Endothelial cell of umbilical vein (primary cell): ENCODE measurements around the gene AGK. TPM values are rescaled to one million over a fixed set of nuclear protein-coding genes. Genes with fewer than 3 reads are reported as not detected.
"Not testable (repeated sequence)": the region's sequence is repeated elsewhere in the genome, so short reads cannot be mapped to it uniquely, and the experiment has no call there.

Source experiments
- BruUV-seq: library from RNA; stranded (reverse); fragments of 400-500 nt; replicated peaks from 2 replicates; lab custom pipeline; 2021; lab: Mats Ljungman, UMichigan
- CTCF ChIA-PET: fragments of 300-600, 350-600 bp; sonication (Branson Sonifier 250); formaldehyde crosslinking; loops from one replicate; lab custom pipeline; 2021; ENCODE audit warnings: antibody characterized with exemption, inconsistent platforms; lab: Charles Lee
- POLR2A ChIA-PET: fragments of 300-600, 350-600 bp; sonication (Branson Sonifier 250); formaldehyde crosslinking; loops from one replicate; lab custom pipeline; 2021; ENCODE audit warnings: antibody characterized with exemption, inconsistent platforms; lab: Charles Lee
- DNase-seq: peaks from one replicate; pipeline ENCODE4 v3.0.0-alpha.2; 2011; ENCODE audit warnings: low read depth, low spot score
- FAIRE-seq: peaks from 2 replicates; lab custom pipeline; 2011; peaks lifted over from hg19 to GRCh38; lab: Jason Lieb, UNC
- H2AFZ ChIP-seq: 2 replicates; pipeline ENCODE4 v1.6.0; 2012; ENCODE audit warnings: low read depth, low read length, control low read depth, inconsistent platforms
- H3K27ac ChIP-seq: 2 replicates; pipeline ENCODE4 v1.5.1; 2011; ENCODE audit warnings: low read depth, mild to moderate bottlenecking, control low read depth, low read length, moderate library complexity; ENCODE audit not compliant: insufficient read depth
- H3K27me3 ChIP-seq, 2 experiments: 2 replicates each; pipeline versions ENCODE4 v1.6.0 to v1.6.1; 2011; ENCODE audit warnings: low read length in 2 of 2, mixed read lengths in 1 of 2; ENCODE audit not compliant: control insufficient read depth in 2 of 2, insufficient read depth in 2 of 2
- H3K36me3 ChIP-seq, 2 experiments: 2 replicates in 1 of 2; 3 replicates in 1 of 2; pipeline ENCODE4 v1.5.1; 2011; ENCODE audit warnings: low read length in 2 of 2, mild to moderate bottlenecking in 1 of 2, moderate library complexity in 1 of 2; ENCODE audit not compliant: control insufficient read depth in 2 of 2, insufficient read depth in 2 of 2; ENCODE audit errors: extremely low read depth in 1 of 2
- H3K4me1 ChIP-seq: 3 replicates; pipeline ENCODE4 v1.5.1; 2011; ENCODE audit warnings: mild to moderate bottlenecking, low read length; ENCODE audit not compliant: control insufficient read depth, insufficient read depth; ENCODE audit errors: extremely low read depth
- H3K4me2 ChIP-seq: 2 replicates; pipeline ENCODE4 v1.6.1; 2011; ENCODE audit warnings: low read length, control low read depth, mixed read lengths; ENCODE audit not compliant: insufficient read depth
- H3K4me3 ChIP-seq, 3 experiments: fragments of 200-600 bp in 1 of 3; sonication (generic), shearing (Covaris generic) in 1 of 3; replicated peaks in 1 of 3; 2 replicates each; pipeline ENCODE4 v1.5.1; 2011 to 2016; ENCODE audit warnings: control low read depth in 3 of 3, low read length in 3 of 3, mild to moderate bottlenecking in 2 of 3, inconsistent platforms in 1 of 3, low read depth in 1 of 3, moderate library complexity in 1 of 3; ENCODE audit not compliant: insufficient read depth in 1 of 3
- H3K79me2 ChIP-seq: 2 replicates; pipeline ENCODE4 v1.6.0; 2012; ENCODE audit warnings: low read length, inconsistent platforms; ENCODE audit not compliant: control insufficient read depth, insufficient read depth
- H3K9ac ChIP-seq: replicated peaks from 2 replicates; pipeline ENCODE3; 2011; ENCODE audit warnings: low read length, control low read depth; ENCODE audit not compliant: insufficient read depth; ENCODE audit errors: extremely low read depth
- H3K9me1 ChIP-seq: replicated peaks from 3 replicates; pipeline ENCODE4 v1.6.0; 2011; ENCODE audit warnings: mild to moderate bottlenecking, low read length; ENCODE audit not compliant: control insufficient read depth, insufficient read depth; ENCODE audit errors: extremely low read depth
- H3K9me3 ChIP-seq: replicated peaks from 2 replicates; pipeline ENCODE4 v1.5.1; 2012; ENCODE audit warnings: low read length, inconsistent platforms; ENCODE audit not compliant: control insufficient read depth, insufficient read depth
- H4K20me1 ChIP-seq: replicated peaks from 2 replicates; pipeline ENCODE3; 2011; ENCODE audit warnings: mild to moderate bottlenecking, low read length; ENCODE audit not compliant: control insufficient read depth, insufficient read depth; ENCODE audit errors: extremely low read depth
- EZH2 ChIP-seq: IDR thresholded peaks from 2 replicates; pipeline ENCODE4 v1.6.1; 2012; ENCODE audit warnings: borderline replicate concordance, low read depth, mild to moderate bottlenecking, moderate library complexity, low read length, inconsistent platforms; ENCODE audit not compliant: severe bottlenecking
- FOS ChIP-seq: IDR thresholded peaks from 2 replicates; pipeline ENCODE4 v1.6.1; 2011; ENCODE audit warnings: mild to moderate bottlenecking, low read length, moderate library complexity, borderline replicate concordance; ENCODE audit not compliant: insufficient read depth
- GATA2 ChIP-seq: IDR thresholded peaks from 2 replicates; pipeline ENCODE4 v1.7.0; 2011; ENCODE audit warnings: low read depth, mild to moderate bottlenecking, moderate library complexity, mixed read lengths, low read length; ENCODE audit not compliant: insufficient read length, insufficient read depth
- JUN ChIP-seq: IDR thresholded peaks from 2 replicates; pipeline ENCODE4 v1.6.1; 2011; ENCODE audit warnings: borderline replicate concordance, low read depth; ENCODE audit not compliant: insufficient read length, insufficient read depth
- MAX ChIP-seq: IDR thresholded peaks from 2 replicates; pipeline ENCODE4 v1.6.1; 2011; ENCODE audit not compliant: insufficient read depth, insufficient read length
- MYC ChIP-seq: IDR thresholded peaks from one replicate; pipeline ENCODE4 v1.6.1; 2011; ENCODE audit warnings: mild to moderate bottlenecking, low read depth, low read length
- POLR2A ChIP-seq: IDR thresholded peaks from 2 replicates; pipeline ENCODE4 v1.6.1; 2012; ENCODE audit warnings: low read depth, mild to moderate bottlenecking, control low read depth, low read length
- POLR2AphosphoS5 ChIP-seq: IDR thresholded peaks from 2 replicates; pipeline ENCODE4 v1.6.1; 2012; ENCODE audit warnings: low read depth, mild to moderate bottlenecking, control low read depth, low read length, moderate library complexity; ENCODE audit not compliant: insufficient read depth
- dilution Hi-C: fragments of 300-500 bp; cut with MboI; formaldehyde crosslinking; loops from one replicate; pipeline ENCODE4 v1.15.0; 2019; ENCODE audit warnings: low sequenced_read_pairs; ENCODE audit not compliant: extremely low pct_ligation_motif_present
- intact Hi-C: fragments of 100-400 bp; cut with micrococcal nuclease; formaldehyde crosslinking; loops from one replicate; pipeline ENCODE4 v1.10.0; 2022
- polyA plus RNA-seq, 4 experiments: library from polyadenylated mRNA; depleted of rRNA in 3 of 4; stranded (reverse) in 3 of 4; unstranded in 1 of 4; fragments of >200 nt; gene quantifications; 2 replicates each; pipeline versions ENCODE4 v1.2.1 to v1.2.3, GENCODE V29; 2011 to 2012; ENCODE audit warnings: missing spikeins in 1 of 4
- total RNA-seq: library from RNA; stranded (reverse); gene quantifications from 2 replicates; pipeline ENCODE4 v1.2.3, GENCODE V29; 2021
- TF ChIP-seq, protein P1 (sequence below), 2 donors: IDR thresholded peaks; 1 replicate in 1 of 2; 2 replicates in 1 of 2; pipeline ENCODE4 v1.5.1; 2011; ENCODE audit warnings: low read length in 2 of 2, mild to moderate bottlenecking in 2 of 2, moderate library complexity in 2 of 2, control low read depth in 1 of 2, inconsistent platforms in 1 of 2, low read depth in 1 of 2; ENCODE audit not compliant: insufficient read depth in 1 of 2; ENCODE audit errors: extremely low read depth in 1 of 2

AGK gene
- total and polyA plus RNA-seq, 2 donors (not counting 3 experiments of a cell fraction or from before 2014, with no cell fraction given), result 23.6 to 34.3 TPM

GRCh38 chr7:141557360-141557759 lies 6.2 kb downstream of the AGK start:
- Histone ChIP-seq H3K27me3 (no peaks in the 10 kb centered on the region), H3K4me3 (no peak overlapping the region), H4K20me1 (no peaks in the 10 kb centered on the region), H3K9ac (no peak overlapping the region), H3K4me2 (no peak overlapping the region), H3K9me3 (no peaks in the 10 kb centered on the region), H3K27ac (no peak overlapping the region), H3K36me3 (peaks cover 3 to 4% of the 10 kb centered on the region in 2 experiments), H3K9me1 (no peaks in the 10 kb centered on the region), H2AFZ (no peak overlapping the region), H3K79me2 (peaks cover 17% of the 10 kb centered on the region), H3K4me1 (peaks cover 1% of the 10 kb centered on the region)
- DNase-seq (no peak), FAIRE-seq (no peak)
- CTCF ChIA-PET, result interaction anchor here (1.3 kb wide), 1 partner anchor 746 kb away, joined by 4 read pairs; no protein-coding TSS in a partner anchor
- intact Hi-C loops, result no loop called here
- no TSS peak for BruUV-seq
- TF ChIP-seq EZH2, result no peak
- no peak for TF ChIP-seq POLR2AphosphoS5
- no peak for TF ChIP-seq MYC
- TF ChIP-seq GATA2, result no peak
- no peak for TF ChIP-seq FOS
- TF ChIP-seq, protein P1, sequence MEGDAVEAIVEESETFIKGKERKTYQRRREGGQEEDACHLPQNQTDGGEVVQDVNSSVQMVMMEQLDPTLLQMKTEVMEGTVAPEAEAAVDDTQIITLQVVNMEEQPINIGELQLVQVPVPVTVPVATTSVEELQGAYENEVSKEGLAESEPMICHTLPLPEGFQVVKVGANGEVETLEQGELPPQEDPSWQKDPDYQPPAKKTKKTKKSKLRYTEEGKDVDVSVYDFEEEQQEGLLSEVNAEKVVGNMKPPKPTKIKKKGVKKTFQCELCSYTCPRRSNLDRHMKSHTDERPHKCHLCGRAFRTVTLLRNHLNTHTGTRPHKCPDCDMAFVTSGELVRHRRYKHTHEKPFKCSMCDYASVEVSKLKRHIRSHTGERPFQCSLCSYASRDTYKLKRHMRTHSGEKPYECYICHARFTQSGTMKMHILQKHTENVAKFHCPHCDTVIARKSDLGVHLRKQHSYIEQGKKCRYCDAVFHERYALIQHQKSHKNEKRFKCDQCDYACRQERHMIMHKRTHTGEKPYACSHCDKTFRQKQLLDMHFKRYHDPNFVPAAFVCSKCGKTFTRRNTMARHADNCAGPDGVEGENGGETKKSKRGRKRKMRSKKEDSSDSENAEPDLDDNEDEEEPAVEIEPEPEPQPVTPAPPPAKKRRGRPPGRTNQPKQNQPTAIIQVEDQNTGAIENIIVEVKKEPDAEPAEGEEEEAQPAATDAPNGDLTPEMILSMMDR (IDR thresholded peaks at IDR 0.05; ENCODE audit: extremely low read depth in 1 of 2, insufficient read depth in 1 of 2, low read depth in 1 of 2, low read length in 2 of 2), result no peak
- no peak for TF ChIP-seq MAX
- TF ChIP-seq POLR2A, result no peak
- TF ChIP-seq JUN, result no peak
- POLR2A ChIA-PET, result no interaction called here
- dilution Hi-C loops, result no loop called here

DNA sequence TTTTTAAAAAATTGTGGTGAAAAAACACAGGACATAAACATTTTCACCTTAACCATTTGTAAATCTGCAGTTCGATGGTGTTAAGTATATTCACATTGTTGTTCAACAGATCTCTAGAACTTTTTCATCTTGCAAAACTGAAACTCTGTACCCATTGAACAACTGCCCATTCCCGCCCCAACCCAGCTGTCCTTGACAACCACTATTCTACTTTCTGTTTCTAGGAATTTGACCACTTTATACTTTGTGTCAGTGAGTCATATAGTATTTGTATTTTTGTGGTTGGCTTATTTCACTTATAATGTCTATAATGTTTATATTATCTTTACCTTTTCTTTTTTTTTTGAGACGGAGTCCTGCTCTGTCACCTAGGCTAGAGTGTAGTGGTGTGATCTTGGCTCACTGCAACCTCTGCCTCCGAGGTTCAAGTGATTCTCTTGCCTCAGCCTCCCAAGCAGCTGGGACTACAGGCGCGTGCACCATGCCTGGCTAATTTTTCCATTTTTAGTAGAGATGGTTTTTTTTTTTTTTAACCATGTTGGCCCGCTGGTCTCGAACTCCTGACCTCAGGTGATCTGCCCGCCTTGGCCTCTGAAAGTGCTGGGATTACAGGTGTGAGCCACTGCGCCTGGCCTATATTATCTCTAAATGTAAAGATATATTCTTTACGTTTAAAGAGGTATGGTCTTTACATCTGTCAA lies 6.8 kb downstream of the AGK start:
- H3K27ac ChIP-seq, intact Hi-C loops, H3K9ac ChIP-seq, H3K9me3 ChIP-seq, H3K4me1 ChIP-seq, DNase-seq, H2AFZ ChIP-seq, CTCF ChIA-PET, BruUV-seq, POLR2A ChIA-PET, H3K9me1 ChIP-seq, H4K20me1 ChIP-seq, H3K27me3 ChIP-seq, H3K4me2 ChIP-seq, H3K4me3 ChIP-seq, FAIRE-seq, H3K36me3 ChIP-seq, dilution Hi-C loops: not testable (repeated sequence)
- peaks cover 11% of the 10 kb centered on the region for H3K79me2 ChIP-seq
